HG03342 (cell line): ENCODE results near the gene WBP1L.
A peak's percentile ranks its signal among the peaks of the same experiment; 100 is the strongest.
"Not testable (repeated sequence)": the region's sequence is repeated elsewhere in the genome, so short reads cannot be mapped to it uniquely, and the experiment has no call there.

ENCODE experiments used
- ATAC-seq: cut with Tn5 transposase; IDR thresholded peaks from one replicate; pipeline ENCODE4 v1.9.1; 2021; ENCODE audit warnings: mild to moderate bottlenecking, moderate library complexity; ENCODE audit not compliant: unreplicated experiment

Gene WBP1L

DNA sequence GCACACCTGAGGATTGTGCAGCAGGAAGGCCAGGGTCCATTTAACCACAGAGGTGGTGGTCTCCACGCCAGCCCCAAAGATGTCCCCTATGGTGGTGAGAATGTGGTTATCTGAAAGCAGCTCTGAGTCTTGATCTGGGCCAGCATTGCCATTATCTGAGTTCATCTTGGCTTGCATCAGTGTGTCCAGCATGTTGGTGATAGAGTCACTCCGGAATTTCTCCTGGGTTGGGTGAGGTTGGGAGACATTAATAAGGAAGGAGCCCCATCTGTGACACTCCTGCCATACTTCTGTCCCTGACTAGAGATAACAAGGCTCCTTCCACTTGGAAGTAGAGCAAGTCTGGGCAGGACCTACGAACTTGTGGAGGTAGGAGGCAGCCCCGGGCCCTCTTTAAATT is 89.2 kb downstream of the WBP1L start:
- no peak for ATAC-seq

DNA sequence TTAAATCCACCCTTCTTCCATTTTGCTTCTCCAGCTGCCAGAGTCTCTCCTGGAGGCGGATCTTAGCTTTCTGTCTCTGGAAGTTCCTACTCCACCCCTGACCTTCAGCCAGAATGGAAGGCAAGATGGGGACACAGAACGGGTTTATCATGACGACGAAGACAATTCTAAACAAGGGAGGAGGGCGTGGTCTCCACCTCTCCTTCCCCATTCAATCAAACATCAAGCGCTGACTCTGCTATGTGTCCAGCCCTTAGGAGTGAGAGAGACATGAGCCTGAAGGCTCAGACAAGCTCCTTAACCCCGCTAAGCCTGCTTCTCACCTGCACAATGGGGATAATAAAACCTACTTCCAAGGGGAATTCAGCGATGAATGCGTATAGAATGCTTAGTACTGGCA is 90.4 kb downstream of the WBP1L start:
- no peak for ATAC-seq

DNA sequence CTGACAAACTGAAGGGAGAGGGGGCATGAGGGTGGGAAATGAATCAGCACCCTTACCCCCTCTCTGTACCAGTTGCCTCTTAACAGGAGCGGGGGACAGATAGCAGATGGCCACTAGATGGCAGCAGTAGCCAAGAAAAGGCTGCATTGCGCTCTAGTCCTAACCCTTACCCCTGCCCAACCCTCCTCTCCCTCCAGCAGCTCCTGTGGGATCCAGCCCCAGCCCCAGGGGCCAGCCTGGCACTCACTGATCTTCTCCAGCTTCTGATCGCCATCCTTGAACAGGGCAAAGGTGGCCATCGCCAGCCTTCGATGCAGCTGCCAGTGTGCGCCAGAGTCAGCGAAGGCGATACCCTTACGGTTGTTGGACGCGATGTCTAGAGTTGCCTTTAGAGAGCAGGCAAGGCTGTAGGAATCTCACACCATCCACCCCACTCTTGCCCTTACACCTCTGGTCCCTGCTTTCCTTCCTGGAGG is 91.3 kb downstream of the WBP1L start:
- peak; percentile 71 for ATAC-seq

DNA sequence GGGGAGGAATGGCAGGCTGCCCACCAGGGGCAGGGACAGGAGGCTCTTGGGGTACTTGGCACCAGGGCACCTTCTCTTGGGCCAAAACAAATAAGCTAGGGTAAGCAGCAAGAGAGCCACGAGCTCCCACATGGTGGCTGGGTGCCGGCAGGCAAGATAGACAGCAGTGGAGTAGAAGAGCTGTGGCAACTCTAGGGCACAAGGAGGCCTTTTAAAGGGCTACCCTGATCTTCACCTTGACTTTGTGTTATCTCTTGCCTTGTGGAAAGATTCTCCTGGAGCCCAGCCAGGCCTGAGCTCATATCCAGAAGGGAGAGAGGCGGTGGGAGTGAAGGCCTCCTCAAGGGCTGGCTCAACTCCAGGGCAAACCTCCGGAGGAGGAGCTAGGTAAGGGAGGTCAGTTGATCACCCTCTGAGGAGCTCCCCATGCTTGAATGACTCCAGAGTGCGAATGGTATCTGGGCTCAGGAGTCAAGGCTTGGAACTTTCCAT is 93.5 kb downstream of the WBP1L start, which contains the start of gene CYP17A1:
TSS of gene CYP17A1 (minus strand) at position 184 of the 492 bp plus-strand sequence. CDS start at position 132, 52 bp downstream.
- ATAC-seq: no peak

DNA sequence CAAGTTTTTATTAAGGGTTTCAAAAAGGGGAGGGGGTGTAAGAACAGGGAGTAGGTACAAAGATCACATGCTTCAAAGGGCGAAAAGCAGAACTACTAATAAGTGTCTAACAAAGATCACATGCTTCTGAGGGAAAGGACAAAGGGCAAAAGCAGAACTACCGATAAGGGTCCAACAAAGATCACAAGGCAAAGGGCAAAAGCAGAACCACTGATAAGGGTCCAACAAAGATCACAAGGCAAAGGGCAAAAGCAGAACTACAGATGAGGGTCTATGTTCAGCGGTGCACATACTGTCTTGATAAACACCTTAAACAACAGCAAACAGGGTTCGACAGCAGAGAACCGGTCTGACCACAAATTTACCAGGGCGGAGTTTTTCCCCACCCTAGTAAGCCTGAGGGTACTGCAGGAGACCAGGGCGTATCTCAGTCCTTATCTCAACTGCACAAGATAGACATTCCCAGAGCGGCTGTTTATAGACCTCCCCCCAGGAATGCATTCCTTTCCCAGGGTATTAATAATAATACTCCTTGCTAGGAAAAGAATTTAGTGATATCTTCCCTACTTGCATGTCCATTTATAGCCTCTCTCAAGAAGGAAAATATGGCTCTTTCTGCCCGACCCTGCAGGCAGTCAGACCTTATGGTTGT is 94.7 kb downstream of the WBP1L start:
- not testable (repeated sequence) for ATAC-seq

DNA sequence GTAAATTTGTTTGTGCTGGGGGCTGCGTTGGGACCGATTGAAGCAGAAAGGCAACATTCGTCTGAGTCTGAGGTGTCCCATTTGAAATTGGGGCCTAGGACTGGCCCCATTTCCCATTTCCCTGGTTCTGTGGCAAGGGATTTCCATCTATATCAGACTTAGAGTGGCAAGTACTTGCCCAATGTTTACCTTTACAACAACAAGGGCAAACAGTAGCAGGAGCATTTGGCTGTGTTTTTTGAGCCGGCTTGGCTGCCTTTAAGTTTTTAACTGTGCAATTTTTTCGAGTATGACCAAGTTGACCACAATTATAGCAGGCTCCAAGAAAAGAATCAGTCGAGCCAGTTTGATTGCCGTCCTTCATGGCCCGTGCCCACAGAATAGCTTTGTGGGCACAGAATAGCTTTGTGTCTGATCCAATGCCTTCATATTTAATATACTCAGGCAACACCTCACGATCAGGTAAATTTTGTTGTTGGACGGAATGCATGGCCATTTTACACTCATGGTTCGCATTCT is 98.1 kb downstream of the WBP1L start:
- no peak for ATAC-seq

DNA sequence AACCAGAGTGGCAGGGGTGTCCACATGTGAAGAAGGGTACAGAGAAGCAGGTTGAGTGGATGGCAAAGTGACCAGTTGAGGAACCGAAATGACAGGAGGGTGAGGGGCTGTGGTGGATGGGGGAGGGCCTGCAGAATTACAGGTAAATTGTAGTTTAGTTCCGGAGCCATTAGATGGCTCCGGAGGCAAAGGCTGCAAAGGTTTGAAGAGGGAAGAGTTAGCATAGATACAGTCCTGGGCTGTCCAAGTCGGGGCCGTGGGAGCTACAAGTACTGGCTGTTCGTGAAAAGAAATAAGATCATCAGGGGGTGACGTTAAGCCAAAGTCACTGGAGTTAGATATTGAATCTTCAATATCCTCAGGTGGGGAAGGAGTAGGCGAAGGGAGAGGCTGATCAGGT is 99.4 kb downstream of the WBP1L start:
- not testable (repeated sequence) for ATAC-seq

DNA sequence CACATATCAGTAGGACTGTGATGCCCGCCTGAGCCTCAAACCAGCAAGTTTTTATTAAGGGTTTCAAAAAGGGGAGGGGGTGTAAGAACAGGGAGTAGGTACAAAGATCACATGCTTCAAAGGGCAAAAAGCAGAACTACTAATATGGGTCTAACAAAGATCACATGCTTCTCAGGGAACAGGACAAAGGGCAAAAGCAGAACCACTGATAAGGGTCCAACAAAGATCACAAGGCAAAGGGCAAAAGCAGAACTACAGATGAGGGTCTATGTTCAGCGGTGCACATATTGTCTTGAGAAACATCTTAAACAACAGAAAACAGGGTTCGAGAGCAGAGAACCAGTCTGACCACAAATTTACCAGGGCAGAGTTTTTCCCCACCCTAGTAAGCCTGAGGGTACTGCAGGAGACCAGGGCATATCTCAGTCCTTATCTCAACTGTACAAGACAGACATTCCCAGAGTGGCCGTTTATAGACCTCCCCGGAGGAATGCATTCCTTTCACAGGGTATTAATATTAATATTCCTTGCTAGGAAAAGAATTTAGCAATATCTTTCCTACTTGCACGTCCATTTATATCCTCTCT is 100.5 kb downstream of the WBP1L start:
- ATAC-seq: not testable (repeated sequence)

DNA sequence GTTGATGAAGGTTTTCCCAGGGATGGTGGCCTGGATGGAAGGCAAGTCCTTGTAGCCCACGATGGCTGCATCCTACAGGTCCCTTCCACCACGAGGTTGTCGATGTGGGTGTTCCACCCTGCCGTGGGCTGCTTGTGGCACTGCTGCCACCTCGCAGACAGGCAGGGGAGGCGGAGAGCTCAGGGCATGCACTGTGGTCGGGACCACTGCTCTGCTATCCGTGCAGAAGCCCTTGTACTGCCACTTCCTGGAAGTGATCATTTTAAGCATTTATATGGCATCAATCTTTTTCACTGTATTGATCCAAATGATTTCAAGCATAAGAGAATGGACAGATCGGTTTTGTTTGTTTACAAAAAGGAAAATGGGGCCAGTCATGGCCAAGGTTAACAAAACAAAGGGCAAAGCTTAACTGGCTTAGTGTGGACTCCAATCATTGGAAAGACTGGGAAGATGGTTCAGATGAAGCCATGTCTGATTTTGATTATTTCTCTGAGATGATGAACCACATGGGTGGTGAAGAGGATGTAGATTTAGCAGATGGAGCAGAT is 101.7 kb downstream of the WBP1L start:
- no peak for ATAC-seq

DNA sequence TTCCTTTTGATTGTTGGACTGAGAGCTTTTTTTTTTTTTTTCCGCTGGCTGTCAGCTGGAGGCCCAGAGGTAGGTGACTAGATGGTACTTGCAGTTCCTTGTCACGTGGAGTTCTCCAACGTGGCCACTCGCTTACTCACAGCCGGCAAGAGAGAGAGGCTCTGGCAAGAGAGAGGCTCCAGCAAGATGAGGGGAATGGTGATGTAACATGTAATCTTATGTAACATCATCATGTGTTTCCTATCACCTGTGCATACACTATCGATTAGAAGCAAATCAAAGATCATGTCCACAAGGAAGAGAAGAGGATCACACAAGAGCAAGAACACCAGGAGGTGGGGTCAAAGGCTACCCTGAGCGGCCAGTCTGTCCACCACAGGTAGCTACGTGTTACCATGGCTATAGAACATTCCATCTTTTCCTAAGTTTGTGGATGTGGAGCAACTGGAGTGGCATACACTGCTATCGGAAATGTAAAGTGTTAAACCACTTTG is 106.3 kb downstream of the WBP1L start:
- no peak for ATAC-seq

DNA sequence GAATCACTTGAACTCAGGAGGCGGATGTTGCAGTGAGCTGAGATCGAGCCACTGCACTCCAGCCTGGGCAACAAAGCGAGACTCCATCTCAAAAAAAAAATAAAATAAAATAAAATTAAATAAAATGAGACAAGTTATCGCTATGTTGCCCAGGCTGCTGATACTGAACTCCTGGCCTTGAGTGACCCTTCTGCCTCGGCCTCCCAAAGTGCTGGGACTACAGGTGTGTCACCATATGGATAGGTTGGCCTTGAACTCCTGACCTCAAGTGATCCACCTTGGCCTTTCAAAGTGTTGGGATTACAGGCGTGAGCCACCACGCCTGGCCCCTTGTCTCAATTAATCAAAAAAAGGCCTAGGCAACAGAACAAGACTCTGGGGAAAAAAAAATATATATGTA is 109.5 kb downstream of the WBP1L start:
- ATAC-seq: not testable (repeated sequence)

DNA sequence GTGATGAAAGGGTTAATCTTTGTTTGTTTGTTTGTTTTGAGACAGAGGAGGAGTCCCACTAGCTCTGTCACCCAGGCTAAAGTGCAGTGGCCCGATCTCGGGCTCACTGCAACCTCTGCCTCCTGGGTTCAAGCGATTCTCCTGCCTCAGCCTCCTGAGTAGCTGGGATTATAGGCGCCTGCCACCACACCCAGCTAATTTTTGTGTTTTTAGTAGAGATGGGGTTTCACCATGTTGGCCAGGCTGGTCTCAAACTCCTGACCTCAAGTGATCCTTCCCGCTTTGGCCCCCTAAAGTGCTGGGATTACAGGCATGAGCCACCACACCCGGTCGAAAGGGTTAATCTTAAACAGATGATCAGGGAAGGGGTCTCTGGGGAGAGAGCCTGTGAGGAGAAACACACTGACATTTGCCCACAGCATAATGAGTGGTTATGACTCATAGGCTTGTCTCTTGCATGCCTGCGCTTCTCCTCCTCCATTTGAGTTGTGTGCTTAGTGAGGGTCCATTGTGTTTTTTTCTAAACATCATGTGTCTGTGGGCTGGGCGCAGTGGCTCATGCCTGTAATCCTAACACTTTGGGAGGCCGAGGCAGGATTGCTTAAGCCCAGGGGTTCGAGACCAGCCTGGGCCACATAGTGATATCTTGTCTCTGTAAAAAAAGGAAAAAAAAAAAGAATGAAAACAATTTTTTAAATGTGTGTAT is 112.1 kb downstream of the WBP1L start:
- not testable (repeated sequence) for ATAC-seq

DNA sequence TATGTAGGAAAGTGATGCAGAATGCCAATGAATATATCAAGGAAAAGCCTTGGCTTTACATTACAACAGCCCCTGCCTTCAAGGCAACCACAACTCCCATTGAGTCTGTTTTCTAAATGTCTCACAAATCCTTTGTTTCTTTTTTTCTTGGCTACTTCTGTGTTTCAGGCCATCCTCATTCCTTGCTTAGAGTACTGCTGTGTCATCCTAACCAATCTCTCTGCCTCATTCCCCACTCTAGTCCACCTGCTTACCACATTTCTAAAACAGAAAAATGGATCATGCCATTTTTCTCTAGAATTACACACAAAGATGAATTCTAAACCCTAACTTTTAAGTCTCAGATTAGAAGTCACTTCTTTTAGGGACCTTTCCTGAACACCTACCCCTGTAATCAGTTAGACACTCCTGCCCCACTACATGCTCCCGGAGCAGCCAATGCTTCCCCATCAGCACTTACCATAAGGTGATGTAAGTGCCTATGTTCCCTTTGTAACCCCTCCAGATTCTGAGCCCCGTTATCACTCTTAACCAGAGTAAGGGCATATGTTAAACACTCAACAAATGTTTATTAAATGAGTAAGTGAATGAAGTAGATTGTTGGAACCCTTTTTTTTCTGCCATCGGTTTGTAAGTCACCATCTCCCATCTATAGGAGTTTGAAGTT is 113.1 kb downstream of the WBP1L start:
- no peak for ATAC-seq

DNA sequence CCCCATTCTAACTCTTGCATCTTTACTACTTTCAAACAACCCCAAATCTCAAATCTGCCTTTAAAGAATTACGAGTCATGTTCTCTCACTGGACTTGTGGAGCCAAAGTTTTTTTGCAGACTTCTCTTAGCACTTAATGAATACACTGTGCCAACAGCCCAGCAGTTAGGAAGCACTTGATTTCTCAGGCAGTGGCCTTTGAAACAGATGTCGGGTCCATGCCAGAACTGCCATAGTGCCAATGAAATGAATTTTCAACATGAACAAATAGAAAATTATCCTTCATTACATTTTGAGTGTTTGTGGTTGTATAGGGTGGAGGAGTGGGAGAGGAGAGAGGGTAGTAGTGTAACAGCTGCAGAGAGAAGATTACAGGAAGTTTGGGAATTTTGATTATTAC is 116.2 kb downstream of the WBP1L start:
- ATAC-seq: no peak

DNA sequence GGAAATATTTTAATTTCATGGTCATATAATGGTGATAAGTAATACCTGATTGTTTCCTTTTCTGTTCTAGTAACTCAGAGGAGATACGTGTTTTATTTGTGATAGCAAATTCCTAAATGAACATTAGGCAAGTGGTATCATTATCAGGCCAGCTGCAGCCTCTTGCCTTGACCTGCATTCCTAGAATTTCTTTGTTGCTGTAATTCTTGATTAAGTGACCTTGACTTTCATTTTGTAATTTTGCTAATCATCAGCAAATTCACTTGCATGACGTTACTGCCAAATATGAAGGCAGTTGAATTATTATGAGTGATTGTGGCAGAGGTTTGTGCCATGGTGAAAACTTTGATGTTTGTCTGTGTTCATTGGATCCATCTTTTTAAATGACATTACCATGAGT is 119.9 kb downstream of the WBP1L start:
- no peak for ATAC-seq

DNA sequence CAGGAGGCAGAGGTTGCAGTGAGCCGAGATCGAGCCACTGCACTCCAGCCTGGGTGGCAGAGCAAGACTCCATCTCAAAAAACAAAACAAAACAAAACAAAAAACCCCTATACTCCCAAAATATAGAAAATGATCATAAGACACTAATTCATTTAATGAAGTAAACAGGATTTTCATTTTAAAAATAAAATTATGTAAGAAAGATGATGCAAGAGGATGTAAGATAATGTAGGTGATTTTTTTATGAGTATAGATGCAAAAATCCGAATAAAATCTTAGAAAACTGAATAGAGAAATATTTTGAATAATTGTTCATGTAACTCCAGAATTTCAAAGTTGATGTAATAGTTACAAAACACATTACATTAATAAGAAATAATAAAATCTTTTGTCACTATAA is 121.9 kb downstream of the WBP1L start:
- no peak for ATAC-seq
